ENCODE results near the gene CENPA. TPM values are rescaled to one million over a fixed set of nuclear protein-coding genes. Genes with fewer than 3 reads are reported as not detected.
"Not testable (repeated sequence)": the region's sequence is repeated elsewhere in the genome, so short reads cannot be mapped to it uniquely, and the experiment has no call there.

CENPA gene
- total RNA-seq, 1 donor from 2014 or later, result 4.9 TPM

- no peak overlapping the region for H3K4me3 ChIP-seq (ENCODE audit: low read depth, low read length)
- H3K36me3 ChIP-seq (ENCODE audit: control insufficient read depth, insufficient read depth, low read length), result no peaks in the 10 kb centered on the region
Observed at GRCh38 chr2:26793518-26793917, 7.7 kb downstream of the CENPA start.

DNA sequence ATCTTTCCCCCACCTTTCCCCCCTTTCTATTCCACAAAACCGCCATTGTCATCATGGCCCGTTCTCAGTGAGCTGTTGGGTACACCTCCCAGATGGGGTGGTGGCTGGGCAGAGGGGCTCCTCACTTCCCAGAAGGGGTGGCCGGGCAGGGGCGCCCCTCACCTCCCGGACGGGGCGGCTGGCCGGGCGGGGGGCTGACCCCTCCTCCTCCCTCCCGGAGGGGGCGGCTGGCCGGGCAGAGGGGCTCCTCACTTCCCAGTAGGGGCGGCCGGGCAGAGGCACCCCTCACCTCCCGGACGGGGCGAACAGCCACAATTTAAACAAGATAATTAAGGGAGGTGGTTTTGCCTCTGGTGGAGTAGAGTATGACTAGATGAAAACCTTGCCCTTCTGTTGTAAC, 9.3 kb downstream of the CENPA start:
- not testable (repeated sequence) for H3K36me3 ChIP-seq (ENCODE audit: control insufficient read depth, insufficient read depth, low read length); H3K4me3 ChIP-seq (ENCODE audit: low read depth, low read length); H3K27me3 ChIP-seq (ENCODE audit: control insufficient read depth, insufficient read depth, low read length); DNase-seq (ENCODE audit: low read depth)

More at GRCh38 chr2:26793518-26793917, 7.7 kb downstream of the CENPA start:
- no peak for TF ChIP-seq CTCF (IDR thresholded peaks at IDR 0.05; ENCODE audit: insufficient read depth, low read length, poor library complexity, severe bottlenecking)
- no peaks in the 10 kb centered on the region for H3K27me3 ChIP-seq (ENCODE audit: control insufficient read depth, insufficient read depth, low read length)
- no peak for DNase-seq (ENCODE audit: low read depth)

DNA sequence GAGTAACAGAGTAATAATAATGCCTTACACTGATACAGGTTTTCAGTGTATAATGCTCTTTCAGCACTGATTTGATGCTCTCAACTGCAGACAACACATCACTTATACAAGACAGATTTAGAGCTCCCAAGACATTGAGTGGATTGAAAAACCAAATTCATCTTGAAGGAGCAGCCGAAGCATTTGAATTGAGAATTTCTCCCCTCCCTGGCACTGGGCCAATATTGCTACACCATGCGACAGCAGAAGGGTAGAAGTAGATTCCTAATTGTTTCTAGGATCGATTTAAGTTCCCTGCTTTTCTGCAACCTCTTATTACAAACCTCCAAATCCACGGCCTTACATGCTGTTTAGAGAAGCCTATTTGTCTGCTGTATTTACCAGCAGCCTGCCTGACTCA, 15.5 kb downstream of the CENPA start:
- no peak for TF ChIP-seq CTCF (IDR thresholded peaks at IDR 0.05; ENCODE audit: insufficient read depth, low read length, poor library complexity, severe bottlenecking)
- no peak for DNase-seq (ENCODE audit: low read depth)
- Histone ChIP-seq H3K27me3 (ENCODE audit: control insufficient read depth, insufficient read depth, low read length) (no peaks in the 10 kb centered on the region), H3K4me3 (ENCODE audit: low read depth, low read length) (no peak overlapping the region), H3K36me3 (ENCODE audit: control insufficient read depth, insufficient read depth, low read length) (no peaks in the 10 kb centered on the region)

DNA sequence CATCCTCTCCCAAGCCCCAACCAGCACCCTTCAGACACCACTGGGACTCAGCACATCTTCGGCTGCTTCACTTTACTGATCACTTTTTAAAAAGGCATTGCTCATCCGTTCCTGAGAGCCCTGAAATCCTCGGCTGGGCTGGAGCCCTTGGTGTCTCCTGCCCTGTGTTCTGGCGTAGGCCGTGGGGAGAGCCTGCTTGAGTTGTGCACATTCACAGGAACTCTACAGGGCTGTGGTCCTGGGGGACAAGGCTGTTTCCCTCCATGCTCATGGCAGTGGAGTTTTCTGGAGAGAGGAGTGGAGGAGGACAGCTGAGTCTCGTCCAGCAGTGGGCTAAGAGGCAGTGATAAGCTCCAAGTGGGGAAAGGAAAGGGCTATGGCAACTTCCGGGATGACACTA, 15.9 kb downstream of the CENPA start:
- no peaks in the 10 kb centered on the region for H3K27me3 ChIP-seq (ENCODE audit: control insufficient read depth, insufficient read depth, low read length)
- no peak for TF ChIP-seq CTCF (IDR thresholded peaks at IDR 0.05; ENCODE audit: insufficient read depth, low read length, poor library complexity, severe bottlenecking)

DNA sequence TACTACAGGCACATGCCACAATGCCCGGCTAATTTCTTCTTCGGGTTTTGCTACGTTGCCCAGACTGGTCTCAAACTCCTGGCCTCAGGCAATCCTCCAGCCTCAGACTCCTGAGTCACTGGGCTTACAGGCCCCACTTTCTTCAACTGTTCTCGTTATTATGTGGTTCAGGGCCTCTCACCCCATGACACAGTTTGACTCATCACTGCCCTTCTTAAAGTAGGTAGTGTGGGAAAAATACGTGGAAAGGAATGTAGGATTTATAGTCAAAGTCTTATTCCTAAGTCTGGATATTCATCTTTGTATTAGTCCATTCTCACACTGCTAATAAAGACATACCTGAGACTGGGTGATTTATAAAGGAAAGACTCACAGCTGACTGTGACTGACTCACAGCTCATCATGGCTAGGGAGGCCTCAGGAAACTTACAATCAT, 19.4 kb downstream of the CENPA start:
- Histone ChIP-seq H3K4me3 (ENCODE audit: low read depth, low read length) (no peak overlapping the region), H3K36me3 (ENCODE audit: control insufficient read depth, insufficient read depth, low read length) (no peaks in the 10 kb centered on the region), H3K27me3 (ENCODE audit: control insufficient read depth, insufficient read depth, low read length) (no peaks in the 10 kb centered on the region)
- TF ChIP-seq CTCF (IDR thresholded peaks at IDR 0.05; ENCODE audit: insufficient read depth, low read length, poor library complexity, severe bottlenecking), result no peak
- peak; percentile 73 for DNase-seq (ENCODE audit: low read depth)

More for the DNA sequence above, 15.9 kb downstream of the CENPA start:
- Histone ChIP-seq H3K4me3 (ENCODE audit: low read depth, low read length) (no peak overlapping the region), H3K36me3 (ENCODE audit: control insufficient read depth, insufficient read depth, low read length) (no peaks in the 10 kb centered on the region)
- DNase-seq (ENCODE audit: low read depth), result no peak

DNA sequence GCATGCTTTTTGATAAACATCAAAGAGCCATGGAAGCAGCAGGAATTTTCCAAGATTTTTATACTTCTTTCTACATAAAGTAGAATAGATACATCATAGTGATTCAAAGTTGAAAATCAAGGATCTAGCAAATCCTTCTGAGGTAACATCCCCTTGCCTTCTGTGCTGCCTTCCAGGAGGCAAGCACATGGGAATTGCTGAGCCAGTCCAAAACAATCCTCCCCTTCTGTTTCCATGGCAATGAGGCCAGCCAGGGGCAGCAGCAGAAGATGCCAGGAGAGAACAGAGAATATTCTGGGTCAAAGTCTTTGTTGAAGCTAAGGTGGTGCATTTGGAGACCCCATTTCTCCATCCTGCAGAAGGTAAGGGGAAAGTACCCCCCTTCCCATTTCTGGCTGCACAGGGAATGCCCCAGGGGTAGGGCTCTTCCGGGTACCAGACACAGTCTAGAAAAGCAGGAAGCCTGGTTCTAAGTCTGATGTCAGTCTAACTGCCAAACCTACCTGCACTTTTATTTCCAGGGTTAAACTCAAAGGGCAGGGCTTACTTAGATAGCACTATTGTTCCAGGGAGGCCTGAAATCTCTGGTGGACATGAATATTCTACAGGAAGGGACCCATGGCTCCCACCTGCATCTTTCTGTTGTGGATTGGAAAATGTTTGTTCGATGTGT, 22.1 kb downstream of the CENPA start:
- no peak overlapping the region for H3K4me3 ChIP-seq (ENCODE audit: low read depth, low read length)
- no peak for DNase-seq (ENCODE audit: low read depth)
- no peak for TF ChIP-seq CTCF (IDR thresholded peaks at IDR 0.05; ENCODE audit: insufficient read depth, low read length, poor library complexity, severe bottlenecking)

More for the DNA sequence above, 22.1 kb downstream of the CENPA start:
- H3K27me3 ChIP-seq (ENCODE audit: control insufficient read depth, insufficient read depth, low read length), result peaks cover 2% of the 10 kb centered on the region
- H3K36me3 ChIP-seq (ENCODE audit: control insufficient read depth, insufficient read depth, low read length), result no peaks in the 10 kb centered on the region

All from kidney epithelial cell (primary cell).